Mesendoderm (in vitro differentiated cells): ENCODE measurements around the gene BBS9.

Source experiments
- DNase-seq: peaks from one replicate; pipeline ENCODE4 v3.0.0; 2013
- H2AK5ac ChIP-seq: 2 replicates; pipeline ENCODE4 v1.6.1; 2013; ENCODE audit warnings: low read length, inconsistent platforms
- H2BK120ac ChIP-seq: 2 replicates; pipeline ENCODE4 v1.6.1; 2013; ENCODE audit warnings: low read depth, mild to moderate bottlenecking, low read length, moderate library complexity, mixed read lengths
- H2BK15ac ChIP-seq: replicated peaks from 2 replicates; pipeline ENCODE4 v1.6.1; 2013; ENCODE audit warnings: low read depth, mild to moderate bottlenecking, moderate library complexity
- H2BK5ac ChIP-seq: 2 replicates; pipeline ENCODE4 v1.6.1; 2013; ENCODE audit warnings: low read length, inconsistent platforms
- H3K18ac ChIP-seq: 2 replicates; pipeline ENCODE4 v1.6.1; 2013; ENCODE audit warnings: mild to moderate bottlenecking, low read length, mixed read lengths
- H3K23ac ChIP-seq: one replicate; pipeline ENCODE4 v1.6.1; 2013; ENCODE audit warnings: low read length
- H3K27ac ChIP-seq: 2 replicates; pipeline ENCODE4 v1.5.1; 2013; ENCODE audit warnings: low read depth, mild to moderate bottlenecking, inconsistent platforms, low read length, moderate library complexity
- H3K27me3 ChIP-seq: 2 replicates; pipeline ENCODE4 v1.6.1; 2013; ENCODE audit warnings: low read length, control low read depth, mild to moderate bottlenecking, inconsistent platforms; ENCODE audit not compliant: insufficient read depth, poor library complexity
- H3K36me3 ChIP-seq: 2 replicates; pipeline ENCODE4 v1.6.1; 2013; ENCODE audit warnings: low read length, inconsistent platforms; ENCODE audit not compliant: control insufficient read depth, insufficient read depth
- H3K4ac ChIP-seq: one replicate; pipeline ENCODE4 v1.6.1; 2013; ENCODE audit warnings: low read depth, mild to moderate bottlenecking, low read length, moderate library complexity
- H3K4me1 ChIP-seq: 2 replicates; pipeline ENCODE4 v1.6.1; 2013; ENCODE audit warnings: low read depth, low read length, inconsistent platforms; ENCODE audit not compliant: control insufficient read depth
- H3K4me2 ChIP-seq: 2 replicates; pipeline ENCODE4 v1.6.1; 2013; ENCODE audit warnings: low read length
- H3K4me3 ChIP-seq: 2 replicates; pipeline ENCODE4 v1.5.1; 2013; ENCODE audit warnings: mild to moderate bottlenecking, low read length
- H3K56ac ChIP-seq: one replicate; pipeline ENCODE4 v1.6.1; 2013; ENCODE audit warnings: low read length
- H3K79me1 ChIP-seq: 2 replicates; pipeline ENCODE4 v1.6.1; 2013; ENCODE audit warnings: low read length, inconsistent platforms
- H3K79me2 ChIP-seq: 2 replicates; pipeline ENCODE4 v1.6.1; 2013; ENCODE audit warnings: mild to moderate bottlenecking, low read length; ENCODE audit not compliant: control insufficient read depth, insufficient read depth
- H3K9ac ChIP-seq: 2 replicates; pipeline ENCODE4 v1.6.1; 2013; ENCODE audit warnings: low read length, inconsistent platforms
- H4K5ac ChIP-seq: one replicate; pipeline ENCODE4 v1.6.1; 2013; ENCODE audit warnings: low read length
- H4K8ac ChIP-seq: one replicate; pipeline ENCODE4 v1.6.1; 2013; ENCODE audit warnings: low read depth, mild to moderate bottlenecking, control low read depth, low read length, moderate library complexity
- WGBS: extraction: QIAGEN DNeasy Blood & Tissue Kit; methylation state at CpG from one replicate; pipeline ENCODE4 v1.1.7; 2013; ENCODE audit warnings: low lambda C conversion rate, missing lambda C conversion rate; ENCODE audit not compliant: insufficient coverage; ENCODE audit errors: extremely low coverage; 5-methylcytosine and 5-hydroxymethylcytosine counted together

BBS9 gene

DNA sequence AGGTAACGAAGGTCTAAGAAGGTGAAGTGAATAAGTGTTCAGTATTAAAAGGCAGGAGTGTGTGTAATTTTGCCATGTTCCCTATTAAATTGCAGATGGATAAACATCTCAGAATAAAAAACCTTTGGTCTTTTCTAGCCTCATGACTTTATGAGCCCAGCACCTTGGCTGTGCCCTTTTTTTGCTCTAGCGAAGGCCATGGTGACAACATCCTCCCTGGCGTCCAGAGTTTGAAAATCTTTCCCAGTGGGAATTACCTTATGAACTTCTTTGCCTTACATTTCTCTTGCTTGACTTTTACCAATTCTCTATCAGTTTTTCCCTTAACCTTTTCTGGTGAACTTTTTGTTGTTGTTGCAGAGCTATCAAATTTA lies 407.7 kb downstream of the BBS9 start:
- H3K36me3 ChIP-seq: no peaks in the 10 kb centered on the region
- H2AK5ac ChIP-seq: no peak overlapping the region
- H2BK15ac ChIP-seq: no peak overlapping the region
- no peaks in the 10 kb centered on the region for H3K79me2 ChIP-seq
- no peak overlapping the region for H3K4me2 ChIP-seq
- H3K79me1 ChIP-seq: no peaks in the 10 kb centered on the region
- H3K4ac ChIP-seq: no peak overlapping the region
- no peak overlapping the region for H3K18ac ChIP-seq
- no peak overlapping the region for H3K23ac ChIP-seq
- DNase-seq: no peak
- H3K4me1 ChIP-seq: peaks cover 3% of the 10 kb centered on the region
- no peak overlapping the region for H2BK5ac ChIP-seq
- H3K9ac ChIP-seq: no peak overlapping the region
- no peak overlapping the region for H2BK120ac ChIP-seq
- H4K8ac ChIP-seq: no peak overlapping the region
- H3K4me3 ChIP-seq: no peak overlapping the region
- no peak overlapping the region for H3K27ac ChIP-seq
- no peaks in the 10 kb centered on the region for H3K27me3 ChIP-seq
- no peak overlapping the region for H4K5ac ChIP-seq
- H3K56ac ChIP-seq: no peak overlapping the region
- no CpG with 5 or more reads among the region's 3 CpGs for WGBS

DNA sequence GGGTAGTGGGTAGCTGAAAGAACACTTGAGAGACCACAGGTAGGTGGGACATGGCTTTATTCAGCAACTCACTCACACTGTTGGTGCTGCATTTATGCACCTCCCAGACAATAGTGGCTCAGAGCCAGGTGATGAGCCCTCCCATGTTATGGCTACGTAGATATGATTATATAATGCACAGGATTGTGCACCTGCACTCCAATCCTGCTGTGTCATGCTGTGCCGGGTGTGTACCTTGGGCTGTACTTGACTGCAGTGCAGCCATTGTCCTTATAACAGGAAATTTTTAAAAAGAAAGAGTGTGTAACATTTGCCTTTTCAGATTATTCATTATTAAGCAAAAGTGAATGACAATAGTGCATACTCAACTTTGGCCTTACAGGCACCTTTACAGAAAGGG lies 409.8 kb downstream of the BBS9 start:
- Histone ChIP-seq H3K4me2 (no peak overlapping the region), H3K4me1 (peaks cover 3% of the 10 kb centered on the region), H3K4ac (no peak overlapping the region), H3K36me3 (no peaks in the 10 kb centered on the region), H4K8ac (no peak overlapping the region), H3K27me3 (no peaks in the 10 kb centered on the region), H3K4me3 (no peak overlapping the region), H3K23ac (no peak overlapping the region), H3K56ac (no peak overlapping the region), H2BK120ac (no peak overlapping the region), H2BK5ac (no peak overlapping the region), H3K27ac (no peak overlapping the region), H3K79me1 (no peaks in the 10 kb centered on the region), H3K9ac (no peak overlapping the region), H4K5ac (no peak overlapping the region), H2BK15ac (no peak overlapping the region), H3K79me2 (no peaks in the 10 kb centered on the region), H2AK5ac (no peak overlapping the region), H3K18ac (no peak overlapping the region)
- peak; percentile 34 for DNase-seq
- WGBS: no CpG with 5 or more reads among the region's 2 CpGs

DNA sequence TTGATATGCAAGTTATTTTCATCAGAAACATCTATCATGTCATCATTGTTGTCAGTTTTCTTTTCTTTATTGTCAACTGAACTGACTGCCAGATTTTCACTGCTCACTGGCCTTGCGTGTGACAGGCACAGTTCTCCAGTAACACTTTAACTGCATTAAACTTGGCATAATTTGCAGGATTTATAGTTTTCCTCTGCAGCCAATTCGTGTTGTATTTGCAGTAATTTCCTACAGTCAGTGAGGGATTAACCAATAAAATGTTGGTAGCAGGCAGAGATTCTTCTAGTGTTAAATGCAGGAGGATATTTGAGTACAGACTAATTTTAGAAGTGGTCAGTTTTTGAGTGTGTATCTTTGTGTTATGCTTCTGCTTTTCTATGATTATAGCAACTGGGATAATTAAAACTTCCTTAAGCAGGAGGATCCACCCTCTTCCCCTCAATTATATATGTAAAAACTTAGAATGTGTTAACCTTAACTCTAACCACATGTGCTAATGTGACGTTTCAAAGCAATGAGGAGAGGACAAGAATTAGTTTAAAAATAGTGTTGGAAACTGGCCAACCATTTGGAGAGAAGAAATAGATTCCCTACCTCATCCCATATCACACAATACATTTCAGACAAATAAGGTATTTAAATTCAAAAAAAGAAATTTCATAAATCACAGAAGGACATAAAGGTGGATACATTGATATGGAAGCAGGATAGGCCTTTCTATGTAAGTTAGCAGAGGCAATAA lies 410.5 kb downstream of the BBS9 start:
- H3K4me3 ChIP-seq: no peak overlapping the region
- no CpG with 5 or more reads among the region's 3 CpGs for WGBS
- no peaks in the 10 kb centered on the region for H3K27me3 ChIP-seq
- H3K23ac ChIP-seq: no peak overlapping the region
- H3K4ac ChIP-seq: no peak overlapping the region
- H2BK120ac ChIP-seq: no peak overlapping the region
- H2BK15ac ChIP-seq: no peak overlapping the region
- H2BK5ac ChIP-seq: no peak overlapping the region
- H4K5ac ChIP-seq: no peak overlapping the region
- no peak overlapping the region for H2AK5ac ChIP-seq
- no peaks in the 10 kb centered on the region for H3K4me1 ChIP-seq
- H3K79me1 ChIP-seq: no peaks in the 10 kb centered on the region
- H3K4me2 ChIP-seq: no peak overlapping the region
- no peak overlapping the region for H3K9ac ChIP-seq
- H3K79me2 ChIP-seq: no peaks in the 10 kb centered on the region
- no peak overlapping the region for H3K27ac ChIP-seq
- no peak overlapping the region for H3K56ac ChIP-seq
- no peak for DNase-seq
- no peak overlapping the region for H3K18ac ChIP-seq
- no peaks in the 10 kb centered on the region for H3K36me3 ChIP-seq
- no peak overlapping the region for H4K8ac ChIP-seq

DNA sequence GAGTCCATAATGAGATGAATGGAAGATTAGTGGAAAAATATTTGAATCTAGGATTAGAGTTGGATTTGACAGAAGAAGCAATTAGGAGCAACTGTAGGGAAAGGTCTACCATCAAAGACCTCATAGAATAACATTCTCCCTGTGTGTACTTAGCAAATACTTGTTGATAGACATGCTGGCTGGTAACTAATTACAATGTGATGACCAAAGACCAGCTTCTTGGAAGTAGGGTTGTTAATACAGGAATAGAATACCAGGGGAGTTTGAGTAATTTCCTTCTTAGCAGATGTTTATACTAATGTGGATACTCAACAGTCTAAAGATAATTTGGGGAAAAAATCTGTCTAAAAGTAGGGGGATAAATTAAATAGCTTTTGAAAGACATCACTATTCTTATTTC lies 418.5 kb downstream of the BBS9 start:
- no peak for DNase-seq
- Histone ChIP-seq H3K79me2 (no peaks in the 10 kb centered on the region), H2BK120ac (no peak overlapping the region), H3K4me3 (no peak overlapping the region), H3K4me2 (no peak overlapping the region), H2AK5ac (no peak overlapping the region), H3K4me1 (no peaks in the 10 kb centered on the region), H3K56ac (no peak overlapping the region), H3K9ac (no peak overlapping the region), H3K36me3 (no peaks in the 10 kb centered on the region), H4K5ac (no peak overlapping the region), H3K79me1 (no peaks in the 10 kb centered on the region), H2BK5ac (no peak overlapping the region), H3K27ac (no peak overlapping the region), H3K18ac (no peak overlapping the region), H3K27me3 (no peaks in the 10 kb centered on the region), H4K8ac (no peak overlapping the region), H2BK15ac (no peak overlapping the region), H3K4ac (no peak overlapping the region), H3K23ac (no peak overlapping the region)

DNA sequence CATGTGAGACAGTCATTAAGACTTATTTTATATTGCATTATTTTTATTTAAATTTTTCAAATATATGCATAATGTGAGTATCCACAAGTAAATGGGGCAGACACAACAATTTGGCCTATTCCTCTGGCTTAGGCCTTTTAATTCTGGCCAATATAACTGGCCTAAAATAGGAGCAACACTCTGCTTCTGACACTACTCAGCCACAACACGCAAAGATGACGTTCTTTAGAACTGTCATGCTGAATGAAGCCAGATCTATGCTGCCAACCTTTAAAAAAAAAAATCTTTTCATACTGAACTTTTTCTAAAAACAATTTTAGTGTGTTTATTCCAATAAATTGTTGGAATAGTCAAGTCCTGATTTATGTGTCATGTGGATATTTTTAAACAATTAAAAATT lies 421.0 kb downstream of the BBS9 start:
- no peak overlapping the region for H2AK5ac ChIP-seq
- H3K36me3 ChIP-seq: no peaks in the 10 kb centered on the region
- no CpG with 5 or more reads among the region's 2 CpGs for WGBS

DNA sequence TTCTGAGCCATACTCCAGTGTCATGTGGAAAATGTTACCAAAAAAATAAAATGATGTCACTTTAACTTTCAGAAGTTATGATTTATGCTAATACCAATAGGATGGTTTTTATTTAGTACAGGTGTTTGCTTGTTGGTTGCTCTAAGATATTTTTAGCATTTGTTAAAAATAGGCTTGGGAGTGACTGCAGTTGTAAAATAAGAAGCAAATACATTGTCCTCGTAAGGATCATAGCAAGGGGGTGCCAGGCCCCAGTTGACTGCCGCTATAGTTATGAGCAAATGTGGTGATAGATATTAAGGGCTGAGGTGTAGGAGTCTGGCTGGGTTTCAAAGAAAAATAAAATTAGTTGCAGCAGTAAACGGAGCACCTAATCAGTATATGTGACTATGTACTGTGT lies 421.6 kb downstream of the BBS9 start:
- no peaks in the 10 kb centered on the region for H3K27me3 ChIP-seq
- H4K8ac ChIP-seq: no peak overlapping the region
- no peaks in the 10 kb centered on the region for H3K4me1 ChIP-seq
- H2BK5ac ChIP-seq: no peak overlapping the region
- H3K27ac ChIP-seq: no peak overlapping the region
- H3K36me3 ChIP-seq: no peaks in the 10 kb centered on the region
- no peak overlapping the region for H3K4ac ChIP-seq
- no peak overlapping the region for H3K9ac ChIP-seq
- no peak overlapping the region for H2BK15ac ChIP-seq
- WGBS: no CpG with 5 or more reads among the region's 3 CpGs
- no peak overlapping the region for H3K56ac ChIP-seq
- DNase-seq: no peak
- H3K79me1 ChIP-seq: no peaks in the 10 kb centered on the region
- H3K4me2 ChIP-seq: no peak overlapping the region
- H3K79me2 ChIP-seq: no peaks in the 10 kb centered on the region
- no peak overlapping the region for H3K23ac ChIP-seq
- H2AK5ac ChIP-seq: no peak overlapping the region
- H3K18ac ChIP-seq: no peak overlapping the region
- H4K5ac ChIP-seq: no peak overlapping the region
- H3K4me3 ChIP-seq: no peak overlapping the region
- H2BK120ac ChIP-seq: no peak overlapping the region

More for the DNA sequence above, 421.0 kb downstream of the BBS9 start:
- no peaks in the 10 kb centered on the region for H3K79me2 ChIP-seq
- no peak overlapping the region for H4K5ac ChIP-seq
- H3K79me1 ChIP-seq: no peaks in the 10 kb centered on the region
- H3K4me3 ChIP-seq: no peak overlapping the region
- no peak overlapping the region for H3K4ac ChIP-seq
- H3K27ac ChIP-seq: no peak overlapping the region
- no peak overlapping the region for H3K18ac ChIP-seq
- no peaks in the 10 kb centered on the region for H3K27me3 ChIP-seq
- no peak overlapping the region for H3K9ac ChIP-seq
- no peak overlapping the region for H2BK120ac ChIP-seq
- H3K56ac ChIP-seq: no peak overlapping the region
- H4K8ac ChIP-seq: no peak overlapping the region
- H3K4me1 ChIP-seq: no peaks in the 10 kb centered on the region
- no peak overlapping the region for H3K4me2 ChIP-seq
- DNase-seq: no peak
- no peak overlapping the region for H3K23ac ChIP-seq
- no peak overlapping the region for H2BK15ac ChIP-seq
- H2BK5ac ChIP-seq: no peak overlapping the region
